ENCODE data around the gene ENPP4. TPM values are rescaled to one million over a fixed set of nuclear protein-coding genes. Genes with fewer than 3 reads are reported as not detected.

The ENPP4 gene
- total and polyA plus RNA-seq, 4 donors: 10.1 to 27.0 (median 16.0) TPM

DNA sequence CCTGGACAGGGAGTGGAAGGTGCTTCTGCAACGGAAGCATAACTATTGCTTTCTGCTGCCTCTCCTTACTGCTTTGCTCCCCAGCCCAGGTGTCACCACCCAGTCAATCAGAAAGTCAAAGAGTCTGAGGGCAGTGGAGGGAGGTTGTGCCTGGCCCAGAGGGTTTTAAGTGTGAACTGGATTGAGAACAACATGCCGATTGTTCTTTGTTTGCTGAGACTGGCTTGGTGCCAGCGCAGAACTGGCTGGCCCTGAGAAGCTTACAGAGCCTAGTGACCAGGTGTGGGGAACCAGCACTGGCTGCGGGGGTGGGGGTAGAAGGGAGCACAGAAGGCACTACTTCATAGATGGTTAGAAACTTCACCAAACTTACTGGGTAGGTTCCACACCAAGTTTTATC is 31.1 kb upstream of the ENPP4 start:
- Histone ChIP-seq H3K9me3 (ENCODE audit: control insufficient read depth, low read length) (peaks cover 7% of the 10 kb centered on the region), H3K4me1 (ENCODE audit: control insufficient read depth in 1 of 2, insufficient read depth in 2 of 2, low read length in 2 of 2) (peaks cover 1 to 4% of the 10 kb centered on the region in 2 donors), H3K36me3 (ENCODE audit: control insufficient read depth in 1 of 2, insufficient read depth in 2 of 2, low read length in 1 of 2) (no peaks in the 10 kb centered on the region), H3K27me3 (ENCODE audit: control insufficient read depth in 1 of 2, insufficient read depth in 2 of 2, low read length in 1 of 2) (no peaks in the 10 kb centered on the region), H3K4me3 (ENCODE audit: low read length in 2 of 2) (no peak overlapping the region), H3K27ac (ENCODE audit: low read depth in 1 of 2, low read length in 2 of 2) (no peak overlapping the region)
- no peak for DNase-seq
- 56 to 57% methylated on average over 4 of the region's 4 CpGs for WGBS, 2 donors
- intact Hi-C loops (cut with DNase I): loop anchor here (10.0 kb wide), 2 partner anchors 536 to 686 kb away; no protein-coding TSS in a partner anchor
- ATAC-seq (ENCODE audit: low FRiP score): no peak

DNA sequence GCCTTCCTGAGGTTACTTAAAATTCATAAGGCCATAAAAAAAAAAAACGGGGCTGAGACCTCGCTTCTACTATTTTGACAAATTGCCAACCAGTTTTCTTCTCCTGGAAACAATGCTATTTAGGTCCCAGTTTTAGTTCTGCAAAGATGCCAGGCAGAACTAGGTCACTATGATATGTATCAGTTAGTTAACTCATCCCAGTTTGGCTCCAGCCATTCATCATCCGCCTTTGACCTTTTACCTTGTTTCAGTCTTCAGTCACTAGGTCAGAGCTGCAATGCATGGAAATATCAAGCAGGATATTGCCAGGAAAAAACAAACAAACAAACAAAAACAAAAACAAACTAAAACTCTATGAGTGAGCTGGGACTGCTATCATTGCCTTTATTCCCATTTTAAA is 29.8 kb upstream of the ENPP4 start:
- ATAC-seq (ENCODE audit: low FRiP score) (no peak), DNase-seq (no peak)
- Histone ChIP-seq H3K27ac (ENCODE audit: low read depth in 1 of 2, low read length in 2 of 2) (no peak overlapping the region), H3K27me3 (ENCODE audit: control insufficient read depth in 1 of 2, insufficient read depth in 2 of 2, low read length in 1 of 2) (no peaks in the 10 kb centered on the region), H3K4me1 (ENCODE audit: control insufficient read depth in 1 of 2, insufficient read depth in 2 of 2, low read length in 2 of 2) (peaks cover 5 to 11% of the 10 kb centered on the region in 2 donors), H3K36me3 (ENCODE audit: control insufficient read depth in 1 of 2, insufficient read depth in 2 of 2, low read length in 1 of 2) (no peaks in the 10 kb centered on the region), H3K4me3 (ENCODE audit: low read length in 2 of 2) (no peak overlapping the region), H3K9me3 (ENCODE audit: control insufficient read depth, low read length) (peaks cover 1% of the 10 kb centered on the region)
- intact Hi-C loops (cut with DNase I): loop anchor here (10.0 kb wide), 2 partner anchors 535 to 685 kb away; no protein-coding TSS in a partner anchor
- WGBS, 2 donors: 56 to 57% methylated on average over 3 of the region's 3 CpGs

DNA sequence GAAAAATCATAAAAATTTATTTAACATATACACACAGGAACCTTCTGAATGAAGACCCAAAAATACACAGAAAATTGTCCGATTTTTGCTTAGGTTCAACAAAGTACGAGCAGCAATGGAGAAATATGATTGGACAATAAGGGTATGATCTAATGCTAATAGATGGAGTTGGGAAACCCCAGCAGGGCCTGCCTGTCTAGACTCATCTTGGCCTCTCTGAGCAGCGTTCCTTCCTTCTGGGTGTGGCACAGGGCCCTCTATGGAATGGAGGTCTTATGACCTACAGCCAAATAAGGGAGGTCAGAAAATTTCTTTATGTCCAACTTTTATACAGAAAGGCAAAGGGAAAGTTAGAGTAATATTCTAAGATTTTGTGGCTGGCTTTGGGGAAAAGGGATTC is 27.7 kb upstream of the ENPP4 start:
- H3K27ac ChIP-seq (ENCODE audit: low read depth in 1 of 2, low read length in 2 of 2): no peak overlapping the region
- H3K9me3 ChIP-seq (ENCODE audit: control insufficient read depth, low read length): peaks cover under 1% of the 10 kb centered on the region
- ATAC-seq (ENCODE audit: low FRiP score): no peak
- intact Hi-C loops (cut with DNase I): no loop called here
- H3K4me1 ChIP-seq (ENCODE audit: control insufficient read depth in 1 of 2, insufficient read depth in 2 of 2, low read length in 2 of 2): peaks cover 5 to 11% of the 10 kb centered on the region in 2 donors
- H3K27me3 ChIP-seq (ENCODE audit: control insufficient read depth in 1 of 2, insufficient read depth in 2 of 2, low read length in 1 of 2): no peaks in the 10 kb centered on the region
- H3K4me3 ChIP-seq (ENCODE audit: low read length in 2 of 2): no peak overlapping the region
- no peaks in the 10 kb centered on the region for H3K36me3 ChIP-seq (ENCODE audit: control insufficient read depth in 1 of 2, insufficient read depth in 2 of 2, low read length in 1 of 2)
- DNase-seq: no peak
- 95 to 96% methylated on average over 3 of the region's 3 CpGs for WGBS, 2 donors

DNA sequence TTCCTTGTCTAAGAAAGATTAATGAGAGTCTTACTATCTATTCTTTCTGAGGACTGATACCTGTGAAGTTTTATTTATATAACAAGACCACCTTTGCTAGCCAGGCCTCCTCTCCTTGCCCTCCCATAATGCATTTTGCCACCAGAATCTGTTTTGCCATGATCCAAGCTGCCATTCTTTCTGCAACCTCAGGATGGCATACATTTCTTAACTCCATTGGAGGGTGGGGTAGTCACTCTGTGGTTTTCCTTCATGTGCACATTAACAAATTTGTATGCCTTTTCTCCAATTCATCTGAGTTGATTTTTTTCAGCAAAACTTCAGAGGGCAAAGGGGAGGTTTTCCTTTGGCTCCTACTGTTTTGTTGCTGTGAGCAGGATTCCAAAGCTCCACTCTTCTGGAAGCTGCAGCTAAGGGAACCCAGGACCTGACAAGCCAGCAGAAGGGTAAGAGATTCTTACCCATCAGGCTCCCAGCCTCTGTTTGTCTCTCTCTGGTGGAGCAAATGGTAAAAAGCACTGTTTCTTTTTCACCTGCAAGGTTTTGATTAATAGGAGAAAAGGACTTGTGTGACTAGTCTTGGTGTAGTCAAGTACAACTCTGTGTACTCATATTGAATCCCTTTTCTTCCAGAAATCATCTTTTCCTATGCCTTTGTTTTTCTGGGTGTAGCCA is 26.2 kb upstream of the ENPP4 start:
- H3K27me3 ChIP-seq (ENCODE audit: control insufficient read depth in 1 of 2, insufficient read depth in 2 of 2, low read length in 1 of 2): no peaks in the 10 kb centered on the region
- peaks cover 5 to 11% of the 10 kb centered on the region in 2 donors for H3K4me1 ChIP-seq (ENCODE audit: control insufficient read depth in 1 of 2, insufficient read depth in 2 of 2, low read length in 2 of 2)
- ATAC-seq (ENCODE audit: low FRiP score): no peak
- peak overlapping the region in 1 of 2 donors; percentile 15 for H3K27ac ChIP-seq (ENCODE audit: low read depth in 1 of 2, low read length in 2 of 2)
- DNase-seq: no peak
- intact Hi-C loops (cut with DNase I): no loop called here
- no peak overlapping the region for H3K4me3 ChIP-seq (ENCODE audit: low read length in 2 of 2)
- H3K9me3 ChIP-seq (ENCODE audit: control insufficient read depth, low read length): peaks cover 2% of the 10 kb centered on the region
- no peaks in the 10 kb centered on the region for H3K36me3 ChIP-seq (ENCODE audit: control insufficient read depth in 1 of 2, insufficient read depth in 2 of 2, low read length in 1 of 2)

DNA sequence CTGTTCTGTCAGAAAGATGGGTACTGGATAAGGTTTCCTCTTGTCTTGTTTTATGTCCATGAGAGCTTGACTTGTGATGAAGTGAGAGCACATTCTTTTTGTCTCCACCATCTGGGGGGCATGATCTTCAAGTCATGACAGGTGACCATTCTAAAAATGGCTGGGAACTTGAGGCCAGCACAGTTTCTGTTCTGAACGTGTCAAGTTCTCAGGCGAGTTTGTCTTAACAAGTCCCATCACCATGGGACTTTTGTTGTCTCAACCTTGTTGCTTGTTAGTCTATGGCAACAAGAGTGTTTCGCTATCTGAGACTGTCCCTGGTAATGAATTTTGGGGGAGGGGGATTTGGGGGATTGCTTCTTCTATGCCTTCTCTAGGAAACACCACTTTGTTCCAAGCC is 25.6 kb upstream of the ENPP4 start:
- intact Hi-C loops (cut with DNase I): no loop called here
- Histone ChIP-seq H3K4me3 (ENCODE audit: low read length in 2 of 2) (no peak overlapping the region), H3K4me1 (ENCODE audit: control insufficient read depth in 1 of 2, insufficient read depth in 2 of 2, low read length in 2 of 2) (peaks cover 5 to 11% of the 10 kb centered on the region in 2 donors), H3K9me3 (ENCODE audit: control insufficient read depth, low read length) (peaks cover 2% of the 10 kb centered on the region), H3K27me3 (ENCODE audit: control insufficient read depth in 1 of 2, insufficient read depth in 2 of 2, low read length in 1 of 2) (no peaks in the 10 kb centered on the region), H3K27ac (ENCODE audit: low read depth in 1 of 2, low read length in 2 of 2) (no peak overlapping the region), H3K36me3 (ENCODE audit: control insufficient read depth in 1 of 2, insufficient read depth in 2 of 2, low read length in 1 of 2) (no peaks in the 10 kb centered on the region)
- ATAC-seq (ENCODE audit: low FRiP score): no peak
- WGBS, 2 donors: 43 to 52% methylated on average over 3 of the region's 3 CpGs
- DNase-seq: no peak

DNA sequence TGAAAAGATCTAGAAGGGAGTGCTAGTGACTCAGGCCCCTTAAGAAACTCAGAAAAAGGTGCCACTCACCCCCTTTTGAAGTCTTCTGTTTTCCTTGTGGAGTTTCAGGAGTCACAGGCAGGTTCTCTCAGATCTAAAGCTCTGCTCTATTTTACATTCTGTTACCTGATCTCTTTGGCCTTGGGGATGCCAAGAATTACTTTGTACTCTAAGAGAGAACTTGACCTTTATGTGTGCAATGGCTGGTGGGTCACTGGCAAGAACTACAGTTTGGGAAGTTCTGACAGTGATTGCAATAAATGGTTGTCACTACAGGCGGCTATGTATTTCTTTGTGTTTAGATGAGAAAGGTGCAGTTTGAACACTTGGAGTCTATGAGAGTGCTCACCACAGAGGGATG is 24.2 kb upstream of the ENPP4 start:
- peaks cover 5 to 11% of the 10 kb centered on the region in 2 donors for H3K4me1 ChIP-seq (ENCODE audit: control insufficient read depth in 1 of 2, insufficient read depth in 2 of 2, low read length in 2 of 2)
- intact Hi-C loops (cut with DNase I): no loop called here

DNA sequence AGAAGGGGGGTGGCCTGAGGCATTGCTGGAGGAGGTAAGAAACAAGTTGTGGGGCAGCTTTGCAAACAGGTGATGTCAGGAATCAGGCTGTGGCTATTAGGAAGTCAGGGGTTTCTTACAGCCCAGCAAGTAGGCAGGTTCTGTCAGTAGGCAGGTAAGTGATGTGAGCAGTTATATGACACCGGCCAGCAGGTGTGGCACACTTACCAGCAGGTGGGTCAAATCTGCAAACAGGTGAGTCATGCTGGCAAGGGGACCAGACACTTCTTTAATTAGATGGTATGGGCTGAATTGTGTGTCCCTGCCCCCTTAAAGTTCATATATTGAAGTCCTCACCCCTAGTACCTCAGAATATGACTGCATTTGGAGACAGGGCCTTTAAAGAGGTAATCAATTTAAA is 16.4 kb upstream of the ENPP4 start:
- no peak for ATAC-seq (ENCODE audit: low FRiP score)
- H3K27ac ChIP-seq (ENCODE audit: low read depth in 1 of 2, low read length in 2 of 2): no peak overlapping the region
- no peak for DNase-seq
- WGBS, 2 donors: 88 to 94% methylated on average over 1 of the region's 1 CpG
- no peaks in the 10 kb centered on the region for H3K27me3 ChIP-seq (ENCODE audit: control insufficient read depth in 1 of 2, insufficient read depth in 2 of 2, low read length in 1 of 2)
- intact Hi-C loops (cut with DNase I): no loop called here
- H3K4me1 ChIP-seq (ENCODE audit: control insufficient read depth in 1 of 2, insufficient read depth in 2 of 2, low read length in 2 of 2): no peaks in the 10 kb centered on the region
- no peaks in the 10 kb centered on the region for H3K36me3 ChIP-seq (ENCODE audit: control insufficient read depth in 1 of 2, insufficient read depth in 2 of 2, low read length in 1 of 2)
- no peak overlapping the region for H3K4me3 ChIP-seq (ENCODE audit: low read length in 2 of 2)
- H3K9me3 ChIP-seq (ENCODE audit: control insufficient read depth, low read length): no peaks in the 10 kb centered on the region

More for the DNA sequence above, 24.2 kb upstream of the ENPP4 start:
- Histone ChIP-seq H3K27me3 (ENCODE audit: control insufficient read depth in 1 of 2, insufficient read depth in 2 of 2, low read length in 1 of 2) (no peaks in the 10 kb centered on the region), H3K27ac (ENCODE audit: low read depth in 1 of 2, low read length in 2 of 2) (no peak overlapping the region), H3K4me3 (ENCODE audit: low read length in 2 of 2) (no peak overlapping the region), H3K9me3 (ENCODE audit: control insufficient read depth, low read length) (peaks cover 2% of the 10 kb centered on the region), H3K36me3 (ENCODE audit: control insufficient read depth in 1 of 2, insufficient read depth in 2 of 2, low read length in 1 of 2) (no peaks in the 10 kb centered on the region)
- DNase-seq (no peak), ATAC-seq (ENCODE audit: low FRiP score) (no peak)
- WGBS, 2 donors: 41 to 97% methylated on average over 1 of the region's 1 CpG

DNA sequence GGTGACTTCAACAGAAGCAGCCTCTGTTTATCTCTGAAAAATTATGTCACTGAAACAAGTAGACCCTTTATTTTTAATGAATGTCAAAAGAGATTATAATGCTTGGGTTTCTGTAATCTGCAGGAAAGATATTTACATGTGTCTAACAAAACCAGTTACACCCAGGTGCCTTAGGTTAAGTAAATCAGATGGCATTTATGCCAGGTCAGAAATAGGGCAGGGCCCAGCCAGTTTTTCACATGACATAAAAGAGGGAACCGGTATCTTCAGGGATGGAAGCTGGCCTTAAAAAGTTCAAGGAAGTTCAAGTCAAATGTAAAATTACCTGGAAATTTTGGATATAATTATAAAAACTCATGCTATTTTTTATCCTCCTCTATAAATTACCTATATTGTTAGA is 14.2 kb upstream of the ENPP4 start:
- DNase-seq (no peak), ATAC-seq (ENCODE audit: low FRiP score) (no peak)
- no peak overlapping the region for H3K27ac ChIP-seq (ENCODE audit: low read depth in 1 of 2, low read length in 2 of 2)
- no peak overlapping the region for H3K4me3 ChIP-seq (ENCODE audit: low read length in 2 of 2)
- 91 to 99% methylated on average over 1 of the region's 1 CpG for WGBS, 2 donors
- no peaks in the 10 kb centered on the region for H3K4me1 ChIP-seq (ENCODE audit: control insufficient read depth in 1 of 2, insufficient read depth in 2 of 2, low read length in 2 of 2)
- H3K9me3 ChIP-seq (ENCODE audit: control insufficient read depth, low read length): no peaks in the 10 kb centered on the region
- intact Hi-C loops (cut with DNase I): no loop called here
- H3K27me3 ChIP-seq (ENCODE audit: control insufficient read depth in 1 of 2, insufficient read depth in 2 of 2, low read length in 1 of 2): no peaks in the 10 kb centered on the region
- H3K36me3 ChIP-seq (ENCODE audit: control insufficient read depth in 1 of 2, insufficient read depth in 2 of 2, low read length in 1 of 2): no peaks in the 10 kb centered on the region

DNA sequence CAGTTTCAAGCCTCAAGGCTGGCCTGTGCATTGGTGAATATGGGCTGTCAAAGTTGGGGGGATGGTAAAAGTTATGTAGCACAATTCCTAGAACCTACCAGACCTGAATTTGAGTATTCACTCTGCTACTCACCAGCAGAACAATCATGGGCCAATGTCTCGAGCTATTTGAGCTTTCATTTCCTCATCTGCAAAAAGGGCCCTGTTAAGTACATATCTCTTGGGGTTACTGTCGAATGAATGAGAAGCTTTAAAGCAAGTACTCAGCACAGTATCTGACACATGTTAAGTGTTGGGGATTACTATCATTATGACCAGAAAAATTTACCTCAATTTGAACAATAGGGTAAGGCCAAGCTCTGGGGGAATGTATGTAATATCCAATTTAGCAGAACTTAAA is 13.5 kb upstream of the ENPP4 start:
- Histone ChIP-seq H3K36me3 (ENCODE audit: control insufficient read depth in 1 of 2, insufficient read depth in 2 of 2, low read length in 1 of 2) (no peaks in the 10 kb centered on the region), H3K4me1 (ENCODE audit: control insufficient read depth in 1 of 2, insufficient read depth in 2 of 2, low read length in 2 of 2) (no peaks in the 10 kb centered on the region), H3K4me3 (ENCODE audit: low read length in 2 of 2) (no peak overlapping the region), H3K9me3 (ENCODE audit: control insufficient read depth, low read length) (no peaks in the 10 kb centered on the region), H3K27me3 (ENCODE audit: control insufficient read depth in 1 of 2, insufficient read depth in 2 of 2, low read length in 1 of 2) (no peaks in the 10 kb centered on the region), H3K27ac (ENCODE audit: low read depth in 1 of 2, low read length in 2 of 2) (no peak overlapping the region)
- 82 to 88% methylated on average over 2 of the region's 2 CpGs for WGBS, 2 donors
- intact Hi-C loops (cut with DNase I): no loop called here
- DNase-seq: no peak
- no peak for ATAC-seq (ENCODE audit: low FRiP score)
